ENCODE results near the gene PRKG1. TPM values are rescaled to one million over a fixed set of nuclear protein-coding genes. Genes with fewer than 3 reads are reported as not detected.

PRKG1 gene
- polyA plus RNA-seq, 1 donor (not counting 4 experiments of a cell fraction or from before 2014, with no cell fraction given): 0.24 TPM

- Histone ChIP-seq H3K36me3 (ENCODE audit: control insufficient read depth in 2 of 2, extremely low read depth in 1 of 2, insufficient read depth in 2 of 2, low read length in 2 of 2) (no peaks in the 10 kb centered on the region), H3K9ac (ENCODE audit: control insufficient read depth, extremely low read depth, insufficient read depth, low read length) (no peak overlapping the region), H3K4me1 (ENCODE audit: control insufficient read depth, extremely low read depth, insufficient read depth, low read length) (peaks cover 6% of the 10 kb centered on the region), H3K79me2 (ENCODE audit: control insufficient read depth, insufficient read depth, low read length) (no peaks in the 10 kb centered on the region), H3K27ac (ENCODE audit: control insufficient read depth, insufficient read depth, low read length) (no peak overlapping the region), H3K4me3 (ENCODE audit: control insufficient read depth in 2 of 3, extremely low read depth in 1 of 3, insufficient read depth in 2 of 3, low read depth in 1 of 3, low read length in 3 of 3) (no peak overlapping the region), H4K20me1 (ENCODE audit: control insufficient read depth, extremely low read depth, insufficient read depth, low read length) (no peaks in the 10 kb centered on the region), H3K27me3 (ENCODE audit: control insufficient read depth, extremely low read depth, insufficient read depth, low read length) (no peaks in the 10 kb centered on the region), H2AFZ (ENCODE audit: control insufficient read depth, low read length) (no peak overlapping the region), H3K9me3 (ENCODE audit: control insufficient read depth, low read depth, low read length) (no peaks in the 10 kb centered on the region), H3K9me1 (ENCODE audit: control insufficient read depth, extremely low read depth, insufficient read depth, low read length) (no peaks in the 10 kb centered on the region), H3K4me2 (ENCODE audit: control insufficient read depth, extremely low read depth, insufficient read depth, low read depth, low read length) (no peak overlapping the region)
- TF ChIP-seq EZH2 (IDR thresholded peaks at IDR 0.05; ENCODE audit: low read length) (no peak), CTCF (optimal IDR thresholded peaks at IDR 0.05 in 1 of 3, IDR thresholded peaks at IDR 0.05 in 1 of 3, conservative IDR thresholded peaks at IDR 0.05 in 1 of 3; ENCODE audit: extremely low read depth in 1 of 3, insufficient read depth in 2 of 3, low read length in 3 of 3) (no peak)
- dilution Hi-C loops (cut with MboI; ENCODE audit: extremely low pct_ligation_motif_present, low sequenced_read_pairs): no loop called here
- DNase-seq (ENCODE audit: low read depth, low spot score) (no peak), FAIRE-seq (no peak)
Measured at GRCh38 chr10:51877636-51878035, 803.3 kb downstream of the PRKG1 start.

GRCh38 chr10:51878695-51879094 is 804.4 kb downstream of the PRKG1 start:
- Histone ChIP-seq H3K9me3 (ENCODE audit: control insufficient read depth, low read depth, low read length) (no peaks in the 10 kb centered on the region), H3K36me3 (ENCODE audit: control insufficient read depth in 2 of 2, extremely low read depth in 1 of 2, insufficient read depth in 2 of 2, low read length in 2 of 2) (no peaks in the 10 kb centered on the region), H3K79me2 (ENCODE audit: control insufficient read depth, insufficient read depth, low read length) (no peaks in the 10 kb centered on the region), H3K4me3 (ENCODE audit: control insufficient read depth in 2 of 3, extremely low read depth in 1 of 3, insufficient read depth in 2 of 3, low read depth in 1 of 3, low read length in 3 of 3) (no peak overlapping the region), H3K4me1 (ENCODE audit: control insufficient read depth, extremely low read depth, insufficient read depth, low read length) (peaks cover 6% of the 10 kb centered on the region), H3K4me2 (ENCODE audit: control insufficient read depth, extremely low read depth, insufficient read depth, low read depth, low read length) (no peak overlapping the region), H4K20me1 (ENCODE audit: control insufficient read depth, extremely low read depth, insufficient read depth, low read length) (no peaks in the 10 kb centered on the region), H3K9me1 (ENCODE audit: control insufficient read depth, extremely low read depth, insufficient read depth, low read length) (no peaks in the 10 kb centered on the region), H3K27ac (ENCODE audit: control insufficient read depth, insufficient read depth, low read length) (peak overlapping the region; percentile 62), H3K9ac (ENCODE audit: control insufficient read depth, extremely low read depth, insufficient read depth, low read length) (no peak overlapping the region), H3K27me3 (ENCODE audit: control insufficient read depth, extremely low read depth, insufficient read depth, low read length) (no peaks in the 10 kb centered on the region), H2AFZ (ENCODE audit: control insufficient read depth, low read length) (no peak overlapping the region)
- FAIRE-seq (no peak), DNase-seq (ENCODE audit: low read depth, low spot score) (no peak)
- TF ChIP-seq CTCF (optimal IDR thresholded peaks at IDR 0.05 in 1 of 3, IDR thresholded peaks at IDR 0.05 in 1 of 3, conservative IDR thresholded peaks at IDR 0.05 in 1 of 3; ENCODE audit: extremely low read depth in 1 of 3, insufficient read depth in 2 of 3, low read length in 3 of 3): no peak
- no peak for TF ChIP-seq EZH2 (IDR thresholded peaks at IDR 0.05; ENCODE audit: low read length)
- dilution Hi-C loops (cut with MboI; ENCODE audit: extremely low pct_ligation_motif_present, low sequenced_read_pairs): no loop called here

Data from keratinocyte (primary cell).